ENCODE data around the gene NECAB2. TPM values are rescaled to one million over a fixed set of nuclear protein-coding genes. Genes with fewer than 3 reads are reported as not detected.

Gene NECAB2
- total RNA-seq, 1 donor from 2014 or later: not detected

- ChIA-PET CTCF (no interaction called here), POLR2A (no interaction called here)
- Mint-ChIP-seq H3K4me3 (no peak overlapping the region), H3K36me3 (ENCODE audit: low read depth) (no peaks in the 10 kb centered on the region), H3K9me3 (peaks cover 14% of the 10 kb centered on the region), H3K4me1 (no peaks in the 10 kb centered on the region), H3K27ac (no peak overlapping the region), H3K27me3 (peaks cover 12% of the 10 kb centered on the region)
- intact Hi-C loops (cut with micrococcal nuclease): no loop called here
- DNase-seq (no peak), ATAC-seq (ENCODE audit: low read depth) (no peak)
- TF ChIP-seq CTCF (IDR thresholded peaks at IDR 0.05): no peak
Measured at GRCh38 chr16:83977056-83977815, 9.2 kb downstream of the NECAB2 start.

- intact Hi-C loops (cut with micrococcal nuclease): no loop called here
- CTCF ChIA-PET: no interaction called here
- TF ChIP-seq CTCF (IDR thresholded peaks at IDR 0.05): no peak
Measured at GRCh38 chr16:83978401-83978904, 10.4 kb downstream of the NECAB2 start.

DNA sequence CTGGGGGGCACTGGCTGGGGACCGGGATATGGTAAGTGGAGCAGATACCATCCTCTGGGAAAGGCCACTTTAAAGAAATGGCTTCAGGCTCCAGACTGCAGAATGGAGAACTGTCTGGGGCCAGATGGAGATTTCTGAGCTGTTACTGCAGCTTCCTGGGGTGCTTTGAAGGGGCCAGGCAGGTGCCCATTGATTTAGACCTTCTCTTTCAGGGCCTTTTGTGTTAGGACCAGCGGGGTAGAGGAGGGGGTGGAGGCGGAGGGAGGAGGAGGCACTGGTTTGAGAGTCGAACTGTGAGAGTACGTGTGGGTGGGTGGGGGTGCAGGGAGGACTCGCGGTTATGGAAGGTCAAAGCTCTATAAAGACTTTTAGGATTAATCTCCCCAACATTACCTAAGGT, 11.4 kb downstream of the NECAB2 start:
- H3K36me3 Mint-ChIP-seq (ENCODE audit: low read depth): no peaks in the 10 kb centered on the region
- TF ChIP-seq CTCF (IDR thresholded peaks at IDR 0.05): no peak
- CTCF ChIA-PET: no interaction called here
- intact Hi-C loops (cut with micrococcal nuclease): no loop called here
- peaks cover 6% of the 10 kb centered on the region for H3K27me3 Mint-ChIP-seq
- no peaks in the 10 kb centered on the region for H3K4me1 Mint-ChIP-seq
- peaks cover 14% of the 10 kb centered on the region for H3K9me3 Mint-ChIP-seq
- no peak overlapping the region for H3K4me3 Mint-ChIP-seq
- ATAC-seq (ENCODE audit: low read depth): no peak
- H3K27ac Mint-ChIP-seq: no peak overlapping the region
- POLR2A ChIA-PET: no interaction called here
- no peak for DNase-seq

More at GRCh38 chr16:83978401-83978904, 10.4 kb downstream of the NECAB2 start:
- no peaks in the 10 kb centered on the region for H3K36me3 Mint-ChIP-seq (ENCODE audit: low read depth)
- peaks cover 14% of the 10 kb centered on the region for H3K9me3 Mint-ChIP-seq
- POLR2A ChIA-PET: no interaction called here
- peaks cover 9% of the 10 kb centered on the region for H3K27me3 Mint-ChIP-seq
- H3K4me1 Mint-ChIP-seq: no peaks in the 10 kb centered on the region
- no peak for DNase-seq
- no peak for ATAC-seq (ENCODE audit: low read depth)
- H3K4me3 Mint-ChIP-seq: no peak overlapping the region
- no peak overlapping the region for H3K27ac Mint-ChIP-seq

DNA sequence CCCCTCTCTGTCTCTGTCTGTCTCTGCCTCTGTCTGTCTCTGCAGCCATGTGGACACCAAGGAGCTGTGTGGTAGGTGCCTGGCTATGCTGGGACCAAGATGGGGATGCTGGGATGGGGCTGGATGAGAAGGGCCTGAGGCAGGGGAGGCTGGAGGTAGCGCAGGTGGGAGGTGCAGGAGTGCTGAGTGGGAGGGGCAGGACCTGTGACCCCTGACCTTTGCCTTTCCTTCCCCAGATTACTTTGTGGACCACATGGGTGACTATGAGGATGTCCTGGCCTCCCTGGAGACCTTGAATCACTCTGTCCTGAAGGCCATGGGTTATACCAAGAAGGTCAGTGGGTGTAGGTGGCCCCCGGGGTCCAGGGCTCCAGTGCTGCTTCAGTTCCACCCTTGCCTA, 12.8 kb downstream of the NECAB2 start:
- no peaks in the 10 kb centered on the region for H3K36me3 Mint-ChIP-seq (ENCODE audit: low read depth)
- intact Hi-C loops (cut with micrococcal nuclease): no loop called here
- ChIA-PET POLR2A (no interaction called here), CTCF (no interaction called here)
- ATAC-seq (ENCODE audit: low read depth) (no peak), DNase-seq (no peak)
- H3K9me3 Mint-ChIP-seq: peaks cover 14% of the 10 kb centered on the region
- no peak for TF ChIP-seq CTCF (IDR thresholded peaks at IDR 0.05)
- H3K4me1 Mint-ChIP-seq: no peaks in the 10 kb centered on the region
- H3K27ac Mint-ChIP-seq: no peak overlapping the region
- no peak overlapping the region for H3K4me3 Mint-ChIP-seq
- H3K27me3 Mint-ChIP-seq: peaks cover 6% of the 10 kb centered on the region

GRCh38 chr16:83981799-83982198, 13.8 kb downstream of the NECAB2 start:
- ATAC-seq (ENCODE audit: low read depth) (no peak), DNase-seq (no peak)
- no peak for TF ChIP-seq CTCF (IDR thresholded peaks at IDR 0.05)
- Mint-ChIP-seq H3K9me3 (peaks cover 14% of the 10 kb centered on the region), H3K36me3 (ENCODE audit: low read depth) (no peaks in the 10 kb centered on the region), H3K4me1 (no peaks in the 10 kb centered on the region), H3K27me3 (peaks cover 6% of the 10 kb centered on the region), H3K27ac (no peak overlapping the region), H3K4me3 (no peak overlapping the region)
- intact Hi-C loops (cut with micrococcal nuclease): no loop called here
- ChIA-PET POLR2A (no interaction called here), CTCF (no interaction called here)

All from activated B cell treated with CpG ODN at 0.5 μM for 24 hours (primary cell).